ENCODE measurements around the gene HGS.

GRCh38 chr17:81722184-81723120 is 38.6 kb downstream of the HGS start:
- TF ChIP-seq TAF1 (IDR thresholded peaks at IDR 0.05; ENCODE audit: low read depth, low read length) = no peak
- peak; percentile 34; the same call in 1 of the 2 replicates for TF ChIP-seq POLR2A (IDR thresholded peaks at IDR 0.05; ENCODE audit: low read depth, low read length)
- TF ChIP-seq POLR2AphosphoS5 (IDR thresholded peaks at IDR 0.05; ENCODE audit: low read depth, low read length) = no peak
